GM21619 (cell line): ENCODE data around the gene CYCS.

Source experiments
- ATAC-seq: cut with Tn5 transposase; IDR thresholded peaks from one replicate; pipeline ENCODE4 v1.9.1; 2021; ENCODE audit not compliant: unreplicated experiment

The CYCS gene

GRCh38 chr7:25075459-25075858 lies 49.6 kb downstream of the CYCS start:
- ATAC-seq = no peak

- ATAC-seq = no peak
These were observed 51.6 kb downstream of the CYCS start for GRCh38 chr7:25073451-25073850.
